HG03039 (cell line): ENCODE measurements around the gene TAS2R43.
"Not testable (repeated sequence)": the region's sequence is repeated elsewhere in the genome, so short reads cannot be mapped to it uniquely, and the experiment has no call there.

Experiments
- ATAC-seq: cut with Tn5 transposase; IDR thresholded peaks from one replicate; pipeline ENCODE4 v1.9.1; 2021; ENCODE audit warnings: mild to moderate bottlenecking, moderate library complexity; ENCODE audit not compliant: unreplicated experiment

Gene TAS2R43

DNA sequence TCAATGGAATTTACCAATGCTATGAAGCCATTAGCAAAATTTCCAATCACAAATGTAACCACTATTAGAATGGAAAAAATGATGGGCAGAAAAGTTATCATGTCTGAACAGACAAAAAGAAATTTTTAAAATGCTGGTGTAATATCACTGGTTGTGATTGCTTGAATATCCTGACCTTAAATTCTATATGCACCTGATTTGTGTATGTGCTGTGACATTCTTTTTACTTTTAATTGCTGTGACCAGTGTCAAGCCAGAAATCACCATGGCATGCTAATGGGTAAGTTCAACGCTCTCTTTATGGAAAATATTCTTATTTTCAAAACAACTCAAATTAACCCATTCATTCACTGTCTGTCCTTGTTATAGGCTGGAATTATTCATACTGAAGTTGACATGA lies 29.9 kb downstream of the TAS2R43 start, which contains the start of gene TAS2R46:
TAS2R46 (minus strand) TSS at position 101 of the 400 bp plus-strand sequence; CDS start at position 101, 0 bp downstream.
- not testable (repeated sequence) for ATAC-seq

DNA sequence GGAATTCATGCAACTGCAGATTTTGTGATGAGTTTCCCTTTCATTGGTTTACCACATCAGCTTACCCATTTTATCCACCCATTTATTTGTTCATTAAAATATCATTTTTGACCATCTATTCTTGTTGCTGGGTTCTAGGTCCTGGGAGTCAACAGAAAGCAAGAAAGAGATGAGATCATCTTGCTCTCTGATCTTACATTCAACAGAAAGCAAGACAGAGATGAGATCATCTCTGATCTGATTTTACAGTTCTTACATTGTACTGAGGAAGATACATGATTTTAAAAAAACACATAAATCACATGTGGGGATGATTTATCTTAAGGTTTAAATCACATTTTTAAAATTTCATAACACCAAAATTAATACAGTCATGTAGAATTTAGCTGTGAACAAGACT lies 32.3 kb downstream of the TAS2R43 start:
- ATAC-seq = no peak

DNA sequence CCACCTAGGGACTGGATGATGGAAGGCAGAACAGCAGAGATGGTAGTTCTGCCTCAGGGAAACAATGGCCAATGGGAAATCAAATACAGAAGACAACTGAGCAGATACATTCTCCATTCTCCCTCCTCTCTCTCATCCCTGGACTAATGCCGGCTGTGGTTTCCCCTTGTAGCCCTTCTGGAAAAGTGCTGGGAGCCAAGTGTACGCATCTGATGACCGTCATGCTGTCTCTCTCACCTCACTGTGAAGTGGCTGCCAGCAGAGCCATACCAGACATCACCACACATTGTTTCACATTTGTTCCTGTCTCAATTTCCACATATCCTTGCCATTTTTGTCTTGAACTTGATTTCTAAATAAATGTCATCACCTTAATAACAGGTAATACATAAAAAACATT lies 33.1 kb downstream of the TAS2R43 start:
- ATAC-seq = no peak

DNA sequence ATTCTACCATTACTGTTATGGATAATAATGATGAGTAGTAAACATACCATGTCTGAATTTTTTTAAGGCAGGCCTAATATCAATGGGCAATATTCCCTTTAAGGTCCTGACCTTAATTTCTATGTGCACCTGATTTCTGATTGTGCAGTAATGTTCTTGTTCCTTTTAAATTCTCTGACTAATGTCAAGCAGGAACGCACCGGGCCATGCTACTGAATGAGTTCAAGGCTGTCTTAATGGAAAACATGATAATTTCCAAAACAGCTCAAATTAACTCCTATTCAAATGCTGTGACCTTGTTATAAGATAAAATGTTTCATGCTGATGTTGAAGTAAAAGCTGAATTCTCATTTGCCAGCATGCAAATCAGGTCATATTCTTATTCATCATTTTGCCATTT lies 36.8 kb downstream of the TAS2R43 start:
- ATAC-seq = no peak

DNA sequence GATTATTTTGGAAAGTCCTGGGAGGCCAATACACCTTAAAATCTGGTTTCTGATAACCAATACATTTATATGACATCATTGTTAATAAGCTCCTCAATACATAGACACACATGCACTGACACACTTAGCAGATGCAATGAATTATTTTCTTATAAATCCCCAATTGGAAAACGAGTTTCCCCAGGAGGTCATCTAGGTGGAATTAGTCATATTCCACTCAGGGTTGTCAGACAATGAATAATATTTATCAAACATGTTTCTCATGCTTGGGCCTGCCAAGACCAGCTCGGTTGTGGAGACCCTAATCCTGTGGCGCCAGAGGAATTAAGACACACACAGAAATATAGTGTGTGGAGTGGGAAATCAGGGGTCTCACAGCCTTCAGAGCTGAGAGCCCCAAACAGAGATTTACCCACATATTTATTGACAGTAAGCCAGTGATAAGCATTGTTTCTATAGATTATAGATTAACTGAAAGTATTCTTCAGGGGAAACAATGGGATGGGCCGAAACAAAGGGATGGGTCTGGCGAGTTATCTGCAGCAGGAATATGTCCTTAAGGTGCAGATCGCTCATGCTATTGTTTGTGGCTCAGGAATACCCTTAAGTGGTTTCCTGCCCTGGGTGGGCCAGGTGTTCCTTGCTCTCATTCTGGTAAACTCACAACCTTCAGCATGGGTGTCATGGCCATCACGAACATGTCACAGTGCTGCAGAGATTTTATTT lies 42.1 kb downstream of the TAS2R43 start:
- not testable (repeated sequence) for ATAC-seq

DNA sequence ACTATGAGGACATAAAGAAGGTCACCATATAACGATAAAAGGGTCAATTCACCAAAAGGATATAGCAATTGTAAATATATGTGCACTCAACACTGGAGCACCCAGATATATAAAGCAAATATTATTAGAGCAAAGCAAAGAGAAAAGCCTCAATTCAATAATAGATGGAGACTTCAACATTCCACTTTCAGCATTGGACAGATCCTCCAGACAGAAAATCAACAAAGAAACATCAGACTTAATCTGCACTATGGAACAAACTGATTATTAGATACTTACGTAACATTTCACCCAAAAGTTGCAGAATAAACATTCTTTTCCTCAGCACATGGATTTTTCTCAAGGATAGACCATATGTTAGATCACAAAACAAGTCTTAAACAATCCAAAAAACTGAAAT lies 50.7 kb downstream of the TAS2R43 start:
- not testable (repeated sequence) for ATAC-seq
